ENCODE data around the gene ADAMTS17. TPM values are rescaled to one million over a fixed set of nuclear protein-coding genes. Genes with fewer than 3 reads are reported as not detected.

Gene ADAMTS17
- total RNA-seq, 1 donor from 2014 or later = 1.5 TPM

GRCh38 chr15:100048736-100049135, 293.0 kb downstream of the ADAMTS17 start:
- Mint-ChIP-seq H3K27me3 (ENCODE audit: unreplicated experiment) (peaks cover 13% of the 10 kb centered on the region), H3K4me3 (ENCODE audit: unreplicated experiment) (no peak overlapping the region), H3K36me3 (ENCODE audit: unreplicated experiment) (no peaks in the 10 kb centered on the region), H3K4me1 (ENCODE audit: unreplicated experiment) (peaks cover 8% of the 10 kb centered on the region), H3K27ac (ENCODE audit: unreplicated experiment) (no peak overlapping the region), H3K9me3 (ENCODE audit: unreplicated experiment) (no peaks in the 10 kb centered on the region)
- peak; percentile 73 for DNase-seq (ENCODE audit: extremely low spot score, unreplicated experiment)
- TF ChIP-seq, protein P1, sequence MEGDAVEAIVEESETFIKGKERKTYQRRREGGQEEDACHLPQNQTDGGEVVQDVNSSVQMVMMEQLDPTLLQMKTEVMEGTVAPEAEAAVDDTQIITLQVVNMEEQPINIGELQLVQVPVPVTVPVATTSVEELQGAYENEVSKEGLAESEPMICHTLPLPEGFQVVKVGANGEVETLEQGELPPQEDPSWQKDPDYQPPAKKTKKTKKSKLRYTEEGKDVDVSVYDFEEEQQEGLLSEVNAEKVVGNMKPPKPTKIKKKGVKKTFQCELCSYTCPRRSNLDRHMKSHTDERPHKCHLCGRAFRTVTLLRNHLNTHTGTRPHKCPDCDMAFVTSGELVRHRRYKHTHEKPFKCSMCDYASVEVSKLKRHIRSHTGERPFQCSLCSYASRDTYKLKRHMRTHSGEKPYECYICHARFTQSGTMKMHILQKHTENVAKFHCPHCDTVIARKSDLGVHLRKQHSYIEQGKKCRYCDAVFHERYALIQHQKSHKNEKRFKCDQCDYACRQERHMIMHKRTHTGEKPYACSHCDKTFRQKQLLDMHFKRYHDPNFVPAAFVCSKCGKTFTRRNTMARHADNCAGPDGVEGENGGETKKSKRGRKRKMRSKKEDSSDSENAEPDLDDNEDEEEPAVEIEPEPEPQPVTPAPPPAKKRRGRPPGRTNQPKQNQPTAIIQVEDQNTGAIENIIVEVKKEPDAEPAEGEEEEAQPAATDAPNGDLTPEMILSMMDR (IDR thresholded peaks at IDR 0.05) = no peak

- no peak for DNase-seq (ENCODE audit: extremely low spot score, unreplicated experiment)
- H3K9me3 Mint-ChIP-seq (ENCODE audit: unreplicated experiment) = no peaks in the 10 kb centered on the region
- peak overlapping the region; percentile 64 for H3K4me3 Mint-ChIP-seq (ENCODE audit: unreplicated experiment)
- TF ChIP-seq, protein P1 (IDR thresholded peaks at IDR 0.05) = no peak
- H3K36me3 Mint-ChIP-seq (ENCODE audit: unreplicated experiment) = no peaks in the 10 kb centered on the region
- H3K4me1 Mint-ChIP-seq (ENCODE audit: unreplicated experiment) = peaks cover 36% of the 10 kb centered on the region
- H3K27me3 Mint-ChIP-seq (ENCODE audit: unreplicated experiment) = no peaks in the 10 kb centered on the region
- peak overlapping the region; percentile 88 for H3K27ac Mint-ChIP-seq (ENCODE audit: unreplicated experiment)
Measured at GRCh38 chr15:100043692-100044091, 298.1 kb downstream of the ADAMTS17 start.

DNA sequence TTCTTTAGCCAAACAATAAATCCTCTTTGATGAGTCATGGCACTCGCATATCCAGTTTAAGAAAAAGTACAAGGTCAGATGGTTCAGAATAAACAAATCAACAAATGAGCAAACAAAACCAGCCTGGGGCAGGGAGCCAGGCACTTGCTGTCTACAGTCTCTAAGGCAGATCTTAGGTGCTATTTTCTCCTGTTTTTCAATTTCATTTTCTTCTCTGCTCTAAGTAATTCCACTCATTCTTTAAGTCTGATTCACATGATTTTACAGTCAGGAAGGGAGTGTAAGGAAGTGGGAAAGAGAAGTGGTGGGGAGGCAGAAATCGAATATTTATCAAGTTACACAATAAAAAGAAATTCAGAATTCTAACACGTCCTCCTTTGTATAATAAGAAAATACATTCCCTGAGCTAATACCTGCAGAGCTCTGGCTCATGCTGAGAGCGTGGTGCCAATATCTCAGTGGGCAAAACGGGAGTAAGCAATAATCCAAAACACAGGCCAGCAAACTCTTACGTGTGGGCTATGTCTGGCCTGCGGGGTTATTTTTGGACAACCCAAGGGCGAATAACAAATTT, 298.6 kb downstream of the ADAMTS17 start:
- DNase-seq (ENCODE audit: extremely low spot score, unreplicated experiment) = no peak
- Mint-ChIP-seq H3K27me3 (ENCODE audit: unreplicated experiment) (no peaks in the 10 kb centered on the region), H3K9me3 (ENCODE audit: unreplicated experiment) (no peaks in the 10 kb centered on the region), H3K4me1 (ENCODE audit: unreplicated experiment) (peaks cover 36% of the 10 kb centered on the region), H3K27ac (ENCODE audit: unreplicated experiment) (peak overlapping the region; percentile 88), H3K36me3 (ENCODE audit: unreplicated experiment) (no peaks in the 10 kb centered on the region), H3K4me3 (ENCODE audit: unreplicated experiment) (peak overlapping the region; percentile 64)
- TF ChIP-seq, protein P1 (IDR thresholded peaks at IDR 0.05) = no peak

GRCh38 chr15:100042558-100042957, 299.2 kb downstream of the ADAMTS17 start:
- Mint-ChIP-seq H3K9me3 (ENCODE audit: unreplicated experiment) (no peaks in the 10 kb centered on the region), H3K27ac (ENCODE audit: unreplicated experiment) (peak overlapping the region; percentile 88), H3K4me3 (ENCODE audit: unreplicated experiment) (peak overlapping the region; percentile 64), H3K4me1 (ENCODE audit: unreplicated experiment) (peaks cover 36% of the 10 kb centered on the region), H3K36me3 (ENCODE audit: unreplicated experiment) (no peaks in the 10 kb centered on the region), H3K27me3 (ENCODE audit: unreplicated experiment) (no peaks in the 10 kb centered on the region)
- no peak for DNase-seq (ENCODE audit: extremely low spot score, unreplicated experiment)
- TF ChIP-seq, protein P1 (IDR thresholded peaks at IDR 0.05) = no peak

DNA sequence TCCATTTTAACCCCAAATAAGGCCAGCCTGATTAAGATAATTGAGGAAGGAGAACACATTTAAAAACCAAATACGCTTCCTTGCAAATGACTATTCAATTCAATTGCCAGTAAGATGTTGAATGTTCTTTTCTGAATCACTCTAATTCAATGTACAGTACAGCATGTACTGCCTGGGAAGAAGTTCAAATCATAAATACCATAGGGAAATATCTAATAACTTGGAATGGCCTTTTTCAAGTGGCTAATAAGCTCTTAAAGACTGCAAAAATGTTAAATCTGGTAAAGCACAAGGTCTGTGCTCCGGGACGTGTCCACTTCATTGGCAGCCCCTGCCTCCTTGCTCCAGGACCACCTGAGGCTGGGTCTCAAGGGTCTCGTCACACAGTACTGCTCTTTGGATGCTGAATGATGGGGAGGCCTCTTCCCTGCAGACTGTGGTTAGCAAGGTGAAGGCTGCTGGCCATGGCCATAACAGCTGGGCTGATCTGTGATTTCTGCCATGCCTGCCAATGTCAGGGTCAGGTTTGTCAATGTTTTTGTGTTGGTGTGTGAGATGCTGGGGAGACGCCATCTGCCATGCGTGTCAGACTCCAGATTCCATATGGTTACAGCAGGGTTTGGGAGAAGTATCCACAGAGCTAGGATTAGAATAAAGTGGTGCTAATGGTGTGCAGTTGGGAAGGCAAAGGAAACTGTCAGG, 300.5 kb downstream of the ADAMTS17 start:
- peaks cover 36% of the 10 kb centered on the region for H3K4me1 Mint-ChIP-seq (ENCODE audit: unreplicated experiment)
- H3K36me3 Mint-ChIP-seq (ENCODE audit: unreplicated experiment) = no peaks in the 10 kb centered on the region
- no peak overlapping the region for H3K27ac Mint-ChIP-seq (ENCODE audit: unreplicated experiment)
- TF ChIP-seq, protein P1 (IDR thresholded peaks at IDR 0.05) = no peak
- no peaks in the 10 kb centered on the region for H3K9me3 Mint-ChIP-seq (ENCODE audit: unreplicated experiment)
- H3K4me3 Mint-ChIP-seq (ENCODE audit: unreplicated experiment) = no peak overlapping the region
- H3K27me3 Mint-ChIP-seq (ENCODE audit: unreplicated experiment) = no peaks in the 10 kb centered on the region
- DNase-seq (ENCODE audit: extremely low spot score, unreplicated experiment) = no peak

All from osteocyte (in vitro differentiated cells).